Posterior vena cava (tissue), 2 donors: Measurements from ENCODE around the gene STAT3. TPM values are rescaled to one million over a fixed set of nuclear protein-coding genes. Genes with fewer than 3 reads are reported as not detected.
"Not testable (repeated sequence)": the region's sequence is repeated elsewhere in the genome, so short reads cannot be mapped to it uniquely, and the experiment has no call there.

ENCODE experiments used
- DNase-seq: peaks from one replicate; pipeline ENCODE4 v3.0.0-alpha.2; 2020; ENCODE audit warnings: low spot score
- intact Hi-C, 2 donors: fragments of 100-400 bp; cut with DNase I; formaldehyde crosslinking; loops; one replicate each; pipeline versions ENCODE4 v1.14.1 to v1.14.2; 2022 to 2023
- total RNA-seq, 2 donors: library from RNA; stranded (reverse); fragmentation: NEBNext Ultra II Directional; extraction: Animal tissue kit (Norgen Biotek cat#: 25700); gene quantifications; one replicate each; pipeline ENCODE4 v1.2.1, GENCODE V29; 2021
- donor health status: DM: yes; HTN: yes; CAD: no.
- donor health status: DM: yes; HTN: yes; CAD: no.

STAT3 gene
- total RNA-seq, 2 donors from 2014 or later: 230 to 241 TPM

DNA sequence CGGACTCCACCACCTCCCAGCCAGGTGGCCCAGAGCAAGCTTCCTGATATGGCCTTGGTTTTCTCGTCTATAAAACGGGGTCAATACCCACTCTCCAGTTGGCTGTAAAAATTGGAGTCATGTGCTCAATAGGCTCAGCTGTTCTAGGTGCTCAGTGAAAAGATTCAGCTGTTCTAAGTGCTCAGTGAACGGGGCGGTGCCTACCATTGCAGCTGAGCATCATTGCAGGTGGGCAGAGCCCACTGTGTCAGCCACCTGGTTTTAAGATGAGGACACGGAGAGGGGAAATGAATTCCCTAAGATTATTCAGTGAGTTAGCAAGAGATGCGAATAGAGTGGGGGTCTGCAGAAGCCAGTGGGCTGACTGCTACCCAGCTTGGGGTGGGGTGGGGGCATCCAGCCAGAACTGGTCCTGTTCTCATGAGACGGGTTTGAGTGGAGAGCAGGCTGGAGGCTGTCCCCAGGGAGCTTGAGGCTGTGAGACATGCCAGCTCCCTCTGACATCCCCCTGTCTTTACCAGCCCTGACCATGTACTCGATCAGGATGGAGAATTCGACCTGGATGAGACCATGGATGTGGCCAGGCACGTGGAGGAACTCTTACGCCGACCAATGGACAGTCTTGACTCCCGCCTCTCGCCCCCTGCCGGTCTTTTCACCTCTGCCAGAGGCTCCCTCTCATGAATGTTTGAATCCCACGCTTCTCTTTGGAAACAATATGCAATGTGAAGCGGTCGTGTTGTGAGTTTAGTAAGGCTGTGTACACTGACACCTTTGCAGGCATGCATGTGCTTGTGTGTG lies 78.1 kb downstream of the STAT3 start:
- no peak for DNase-seq
- intact Hi-C loops: no loop called here

DNA sequence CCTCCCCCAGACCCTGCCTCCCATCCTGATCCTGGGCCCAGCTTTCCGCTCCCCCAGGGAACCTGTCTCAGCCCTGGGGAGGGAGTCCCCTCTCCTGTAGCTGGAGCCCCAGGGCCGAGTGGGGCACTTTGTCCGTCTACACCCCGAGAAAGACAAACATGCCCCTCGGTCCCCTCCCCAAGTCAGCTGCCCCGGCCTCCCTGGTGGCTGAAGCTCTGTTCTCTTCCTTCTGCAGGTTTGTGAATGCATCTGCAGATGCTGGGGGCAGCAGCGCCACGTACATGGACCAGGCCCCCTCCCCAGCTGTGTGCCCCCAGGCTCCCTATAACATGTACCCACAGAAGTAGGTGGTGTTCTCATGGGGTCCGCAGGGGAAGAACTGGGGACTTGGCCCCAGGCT lies 79.1 kb downstream of the STAT3 start:
- intact Hi-C loops: no loop called here
- DNase-seq: no peak

DNA sequence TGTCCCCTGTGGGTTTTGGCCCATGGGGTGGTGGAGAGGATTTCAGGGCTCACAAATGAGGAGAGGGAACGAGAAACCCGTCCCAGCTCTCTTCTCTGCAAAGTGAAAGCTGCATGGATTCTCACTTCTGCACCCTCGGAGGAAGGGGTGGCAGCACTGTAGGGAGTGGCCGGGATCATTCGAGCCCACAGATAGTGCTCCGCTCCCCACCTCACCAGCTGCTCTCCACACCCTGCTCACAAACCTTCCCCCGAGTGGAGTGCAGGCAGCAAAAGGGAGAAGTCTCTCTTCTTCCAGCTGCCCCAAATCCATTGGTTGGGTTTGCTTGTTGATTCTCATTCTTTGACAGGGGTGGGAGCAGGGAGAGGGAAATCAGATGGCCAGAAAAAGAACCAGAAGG lies 79.8 kb downstream of the STAT3 start:
- intact Hi-C loops: no loop called here
- DNase-seq: no peak

DNA sequence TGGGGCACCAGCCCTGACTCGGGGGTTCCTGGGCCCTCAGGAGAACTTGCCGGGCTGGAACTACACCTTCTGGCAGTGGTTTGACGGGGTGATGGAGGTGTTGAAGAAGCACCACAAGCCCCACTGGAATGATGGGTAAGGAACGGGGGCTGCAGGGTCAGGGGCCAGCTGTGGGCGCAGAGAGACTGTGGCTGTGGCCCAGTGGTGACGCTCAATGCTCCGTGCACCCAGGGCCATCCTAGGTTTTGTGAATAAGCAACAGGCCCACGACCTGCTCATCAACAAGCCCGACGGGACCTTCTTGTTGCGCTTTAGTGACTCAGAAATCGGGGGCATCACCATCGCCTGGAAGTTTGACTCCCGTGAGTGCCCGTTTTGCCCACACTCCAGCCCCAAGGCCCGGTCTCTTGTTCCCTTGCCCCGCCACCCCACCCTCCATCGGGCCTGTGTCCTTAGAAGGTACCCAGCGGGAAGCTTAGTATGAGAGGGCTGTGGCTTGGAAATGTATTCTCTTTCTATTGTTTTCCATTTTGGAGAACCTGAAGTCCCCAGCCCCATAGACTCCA lies 80.8 kb downstream of the STAT3 start:
- DNase-seq: no peak
- intact Hi-C loops: no loop called here

DNA sequence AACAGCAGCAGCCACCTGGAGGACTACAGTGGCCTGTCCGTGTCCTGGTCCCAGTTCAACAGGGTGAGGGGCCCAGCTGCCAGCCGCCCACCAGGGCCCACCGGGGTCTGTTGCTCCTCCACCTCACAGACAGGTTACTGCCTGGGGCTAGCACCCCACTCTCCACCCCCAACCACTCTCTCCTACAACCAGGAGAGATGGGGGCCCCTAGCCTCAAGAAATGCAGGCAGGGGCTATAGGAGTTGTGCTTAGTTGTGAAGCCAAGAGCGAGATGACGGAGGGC lies 81.9 kb downstream of the STAT3 start:
- intact Hi-C loops: no loop called here
- no peak for DNase-seq

DNA sequence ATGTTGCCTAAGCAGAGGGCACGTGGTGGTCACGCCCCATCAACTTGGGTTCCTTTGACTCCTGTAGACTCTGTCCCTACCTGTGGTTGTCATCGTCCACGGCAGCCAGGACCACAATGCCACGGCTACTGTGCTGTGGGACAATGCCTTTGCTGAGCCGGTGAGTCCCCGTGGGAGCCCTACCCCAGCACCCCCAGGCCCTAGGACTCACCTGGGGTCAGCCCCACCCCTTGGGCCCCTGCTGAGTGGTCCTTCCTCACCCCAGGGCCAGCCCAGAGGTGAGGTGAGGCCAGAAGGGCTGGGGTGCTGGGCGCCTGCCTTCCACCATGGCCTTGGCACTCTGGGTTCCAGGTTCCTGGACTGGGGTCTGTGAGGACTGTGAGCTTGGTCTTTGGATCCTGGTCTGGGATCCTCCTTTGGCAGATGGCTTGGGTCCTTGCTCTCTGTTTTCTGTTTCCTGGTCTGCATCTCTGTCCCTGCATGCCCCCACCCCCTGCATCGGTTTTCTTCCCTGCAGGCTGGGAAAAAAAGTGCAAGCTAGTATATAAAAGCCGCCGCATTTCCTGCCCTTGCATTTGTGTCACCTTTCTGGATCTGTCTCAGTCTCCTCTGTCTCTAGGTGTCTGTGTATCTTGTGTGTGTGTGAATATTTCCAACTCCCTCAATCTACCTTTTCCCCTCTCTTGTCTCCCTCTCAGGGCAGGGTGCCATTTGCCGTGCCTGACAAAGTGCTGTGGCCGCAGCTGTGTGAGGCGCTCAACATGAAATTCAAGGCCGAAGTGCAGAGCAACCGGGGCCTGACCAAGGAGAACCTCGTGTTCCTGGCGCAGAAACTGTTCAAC lies 82.5 kb downstream of the STAT3 start:
- intact Hi-C loops: loop anchor here in 1 of 2 donors (1.0 kb wide), 1 partner anchor 12 kb away; no protein-coding TSS in a partner anchor
- no peak for DNase-seq

DNA sequence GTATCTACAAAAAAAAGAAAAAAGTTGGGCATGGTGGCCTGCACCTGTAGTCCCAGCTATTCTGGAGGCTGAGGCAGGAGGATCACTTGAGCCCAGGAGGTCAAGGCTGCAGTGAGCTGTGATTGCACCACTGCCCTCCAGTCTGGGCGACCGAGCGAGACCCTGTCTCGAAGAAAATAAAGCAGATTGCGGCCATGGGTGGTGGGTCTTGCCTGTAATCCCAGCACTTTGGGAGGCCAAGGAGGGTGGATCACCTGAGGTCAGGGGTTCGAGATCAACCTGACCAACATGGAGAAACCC lies 83.3 kb downstream of the STAT3 start:
- intact Hi-C loops: loop anchor here in 1 of 2 donors (1.0 kb wide), 1 partner anchor 12 kb away; no protein-coding TSS in a partner anchor
- not testable (repeated sequence) for DNase-seq

DNA sequence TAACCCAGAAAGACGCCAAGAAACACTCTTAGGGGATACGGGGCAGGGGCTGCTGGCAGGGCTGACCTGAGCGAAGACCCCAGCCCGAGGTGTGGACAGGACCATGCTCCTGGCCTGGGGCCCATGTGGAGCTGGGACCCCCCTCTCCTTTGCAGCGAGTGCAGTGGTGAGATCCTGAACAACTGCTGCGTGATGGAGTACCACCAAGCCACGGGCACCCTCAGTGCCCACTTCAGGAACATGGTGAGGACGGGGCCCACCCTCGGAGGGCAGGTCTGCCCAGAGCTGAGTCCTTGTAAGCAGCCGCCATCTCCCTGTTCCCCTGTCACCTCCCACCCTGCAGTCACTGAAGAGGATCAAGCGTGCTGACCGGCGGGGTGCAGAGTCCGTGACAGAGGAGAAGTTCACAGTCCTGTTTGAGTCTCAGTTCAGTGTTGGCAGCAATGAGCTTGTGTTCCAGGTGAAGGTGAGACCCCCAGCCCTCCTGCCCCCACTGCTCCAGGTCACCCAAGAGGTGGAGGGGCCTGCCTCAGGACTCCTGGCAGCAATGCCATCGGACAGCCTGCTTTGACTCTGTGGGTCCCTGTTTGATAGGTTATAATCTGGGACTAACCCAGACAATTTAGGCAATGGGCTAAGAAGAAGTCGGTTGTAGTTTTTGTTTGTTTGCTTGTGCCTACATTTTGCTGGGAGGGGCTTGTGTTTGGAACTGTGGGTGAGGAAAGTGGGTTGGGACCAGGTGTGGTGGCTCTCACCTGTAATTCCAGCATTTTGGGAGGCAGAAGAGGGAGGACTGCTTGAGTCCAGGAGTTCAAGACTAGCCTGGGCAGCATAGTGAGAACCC lies 83.8 kb downstream of the STAT3 start:
- intact Hi-C loops: loop anchor here in 1 of 2 donors (1.0 kb wide), 1 partner anchor 13 kb away; no protein-coding TSS in a partner anchor
- DNase-seq: no peak

DNA sequence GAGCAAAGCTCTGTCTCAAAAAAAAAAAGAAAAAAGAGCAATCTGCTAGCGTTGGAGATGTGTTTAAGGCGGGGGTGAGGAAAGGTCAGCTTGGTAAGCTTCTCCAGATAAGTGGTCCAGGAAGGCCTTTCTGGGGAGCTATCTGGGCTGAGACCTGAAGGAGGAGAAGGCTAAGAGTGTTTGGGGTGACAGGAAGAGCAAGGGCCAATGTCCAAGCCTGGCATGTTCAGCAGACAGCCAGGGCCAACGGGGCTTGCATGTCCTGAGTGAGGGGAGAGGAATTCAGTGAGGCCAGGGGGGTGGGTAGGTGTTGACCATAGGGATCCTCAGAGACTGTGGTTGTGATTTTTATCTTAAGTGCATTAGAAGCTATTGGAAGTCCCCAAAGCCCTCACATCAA lies 84.5 kb downstream of the STAT3 start:
- no peak for DNase-seq
- intact Hi-C loops: no loop called here

DNA sequence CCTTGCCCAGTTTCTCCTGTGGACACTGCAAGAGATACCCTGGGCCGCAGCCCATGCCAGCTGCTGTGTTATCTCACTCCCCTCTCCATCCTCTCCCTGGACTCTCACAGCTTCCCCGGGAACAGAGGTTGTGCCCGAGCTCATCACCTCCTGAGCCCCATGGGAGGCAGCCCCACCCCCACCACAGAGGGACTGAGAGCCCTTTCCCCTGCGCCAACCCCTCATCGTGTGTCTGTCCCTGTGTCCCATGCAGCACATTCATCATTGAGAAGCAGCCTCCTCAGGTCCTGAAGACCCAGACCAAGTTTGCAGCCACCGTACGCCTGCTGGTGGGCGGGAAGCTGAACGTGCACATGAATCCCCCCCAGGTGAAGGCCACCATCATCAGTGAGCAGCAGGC lies 87.2 kb downstream of the STAT3 start:
- intact Hi-C loops: no loop called here
- no peak for DNase-seq

DNA sequence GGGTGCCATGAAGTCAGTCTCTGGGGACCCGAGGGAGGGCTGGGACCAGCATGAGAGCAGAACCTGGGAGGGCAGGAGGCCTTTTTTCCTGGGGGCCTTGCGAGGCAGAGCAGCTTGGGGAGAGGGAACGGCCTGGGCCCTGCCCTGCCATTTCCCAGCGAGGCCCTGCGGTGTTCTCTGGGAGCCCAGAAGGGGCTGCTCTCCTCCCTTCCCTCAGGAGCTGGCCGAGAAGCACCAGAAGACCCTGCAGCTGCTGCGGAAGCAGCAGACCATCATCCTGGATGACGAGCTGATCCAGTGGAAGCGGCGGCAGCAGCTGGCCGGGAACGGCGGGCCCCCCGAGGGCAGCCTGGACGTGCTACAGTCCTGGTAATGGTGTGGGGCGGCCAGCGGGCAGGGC lies 88.3 kb downstream of the STAT3 start:
- DNase-seq, intact Hi-C loops: not testable (repeated sequence)

DNA sequence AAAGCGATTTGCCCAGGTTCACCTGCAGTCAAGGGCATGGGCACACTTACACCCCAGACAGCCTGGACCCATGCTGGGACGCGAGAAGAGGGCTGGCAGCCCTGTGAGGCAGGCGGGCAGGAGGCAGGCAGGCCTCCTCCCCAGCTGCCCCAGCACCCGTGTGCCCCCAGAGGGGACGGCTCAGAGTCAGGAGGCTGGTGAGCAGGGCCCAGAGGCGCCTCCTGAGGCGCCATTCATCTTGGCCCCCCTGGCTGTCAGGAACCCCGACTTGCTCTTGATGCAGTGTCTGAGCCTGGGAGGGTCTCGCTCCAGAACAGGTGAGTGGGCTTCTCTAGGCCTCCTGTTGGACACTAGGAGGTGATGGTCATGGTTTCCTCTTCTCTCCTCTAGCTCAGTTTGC lies 88.9 kb downstream of the STAT3 start:
- DNase-seq, intact Hi-C loops: not testable (repeated sequence)

DNA sequence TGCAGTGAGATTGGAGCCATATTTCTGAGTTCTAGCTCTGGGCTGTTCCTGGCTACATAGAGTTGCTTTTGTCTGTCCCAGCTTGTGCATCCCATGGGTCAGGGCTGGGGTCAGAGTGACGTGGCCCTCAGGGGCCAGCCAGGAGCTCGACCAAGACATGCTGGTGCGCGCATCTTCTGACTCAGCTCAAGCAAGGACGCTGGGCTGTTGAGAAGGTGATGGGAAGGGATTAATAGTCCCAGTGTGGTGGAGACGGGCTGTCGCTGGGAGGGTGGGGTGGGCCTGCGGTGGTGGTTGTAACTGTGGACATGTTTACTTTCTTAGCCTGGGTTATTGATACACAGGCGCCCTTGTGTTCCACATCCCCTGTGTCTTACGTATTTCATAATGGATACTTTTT lies 90.5 kb downstream of the STAT3 start:
- intact Hi-C loops, DNase-seq: not testable (repeated sequence)

DNA sequence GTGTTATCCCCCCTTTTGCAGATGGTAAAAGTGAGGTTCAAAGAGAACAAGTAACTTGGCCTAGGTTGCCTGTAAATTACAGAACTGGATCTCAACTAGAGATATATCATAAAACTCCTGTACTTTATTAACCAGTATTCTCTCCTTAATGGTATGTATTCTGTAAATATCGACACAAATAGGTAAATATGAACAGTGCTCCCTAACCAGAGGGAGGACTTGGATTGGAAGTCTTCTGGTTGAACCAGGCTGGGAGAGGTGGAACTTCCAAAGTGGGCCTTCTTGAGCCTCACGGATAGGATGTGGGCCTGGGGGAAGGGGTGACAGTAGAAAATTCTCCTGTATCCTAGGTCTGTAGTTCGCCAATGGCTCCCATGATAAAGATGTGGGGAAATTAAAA lies 92.2 kb downstream of the STAT3 start:
- intact Hi-C loops: no loop called here
- peak; percentile 0 for DNase-seq

DNA sequence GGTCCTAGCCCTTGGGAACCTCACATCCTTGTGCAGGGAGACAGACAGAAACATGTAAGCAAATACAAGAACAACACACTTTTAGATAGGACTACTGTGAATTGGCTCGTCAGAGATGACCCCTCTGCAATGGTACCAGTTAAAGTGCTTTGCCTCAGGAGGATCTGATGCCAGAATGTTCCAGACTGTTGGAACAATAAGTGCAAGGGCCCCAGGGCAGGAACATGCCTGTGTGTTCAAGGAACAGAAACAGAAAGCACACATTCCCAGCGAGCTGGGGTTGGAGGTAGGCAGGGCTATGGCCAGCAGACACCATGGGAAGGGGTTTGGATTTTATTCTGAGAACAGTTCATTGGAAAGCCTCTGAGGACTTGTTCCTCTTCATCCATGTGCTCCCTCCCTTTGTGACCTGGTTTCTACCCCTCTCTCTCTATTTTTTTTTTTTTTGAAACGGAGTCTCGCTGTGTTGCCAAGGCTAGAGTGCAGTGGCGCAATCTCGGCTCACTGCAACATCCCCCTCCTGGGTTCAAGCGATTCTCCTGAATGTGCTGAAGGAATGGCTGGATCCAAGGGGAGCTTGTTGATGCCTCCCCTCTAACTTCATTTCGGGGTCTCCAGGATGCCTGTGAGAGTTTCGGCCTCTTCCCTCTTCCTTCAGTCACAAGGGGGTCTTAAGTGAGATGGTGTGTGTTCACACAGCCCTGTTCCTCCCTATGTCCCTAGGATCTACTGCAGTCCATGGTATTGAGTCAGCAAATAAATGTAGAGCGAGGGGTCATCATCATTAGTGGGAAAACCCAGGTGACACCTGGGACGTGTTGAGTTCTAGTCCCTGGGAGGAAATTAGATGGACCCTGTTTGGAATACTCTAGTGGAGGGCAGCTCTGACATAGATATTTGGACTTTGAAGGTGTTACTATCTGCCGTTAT lies 93.5 kb downstream of the STAT3 start:
- peak; percentile 28 for DNase-seq

DNA sequence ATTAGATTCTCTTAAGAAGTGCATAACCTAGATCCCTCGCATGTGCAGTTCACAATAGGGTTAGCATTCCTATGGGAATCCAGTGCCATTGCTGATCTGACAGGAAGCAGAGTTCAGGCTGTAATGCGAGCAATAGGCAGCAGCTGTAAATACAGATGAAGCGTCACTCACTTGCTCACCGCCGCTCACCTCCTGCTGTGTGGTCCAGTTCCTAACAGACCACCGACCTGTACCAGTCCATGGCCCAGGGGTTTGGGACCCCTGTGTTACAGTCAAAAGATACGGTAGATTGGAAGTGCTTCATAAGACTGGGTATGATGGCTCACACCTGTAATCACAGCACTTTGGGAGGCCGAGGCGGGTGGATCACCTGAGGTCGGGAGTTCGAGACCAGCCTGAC lies 97.1 kb downstream of the STAT3 start:
- intact Hi-C loops: no loop called here
- DNase-seq: peak; percentile 23

More for the DNA sequence above, 93.5 kb downstream of the STAT3 start:
- intact Hi-C loops: no loop called here

DNA sequence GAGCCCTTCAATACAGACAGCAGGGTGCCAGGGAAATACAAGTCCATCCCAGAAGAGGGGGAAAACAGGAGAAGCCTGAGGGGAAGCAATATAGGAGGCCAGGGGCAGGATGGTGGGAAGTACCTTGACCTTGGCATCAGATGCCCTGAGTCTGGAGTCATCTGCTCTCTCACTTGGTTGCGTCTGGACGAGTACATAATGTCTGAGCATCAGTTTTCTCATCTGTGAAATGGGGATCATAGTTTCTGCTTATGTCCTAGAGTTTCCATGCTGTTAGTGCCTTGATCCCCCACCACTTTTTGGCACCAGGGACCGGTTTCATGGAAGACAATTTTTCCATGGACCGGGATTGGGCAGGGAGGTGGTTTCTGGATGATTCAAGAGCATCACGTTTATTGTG lies 97.7 kb downstream of the STAT3 start:
- intact Hi-C loops: no loop called here
- peak; percentile 17 for DNase-seq

DNA sequence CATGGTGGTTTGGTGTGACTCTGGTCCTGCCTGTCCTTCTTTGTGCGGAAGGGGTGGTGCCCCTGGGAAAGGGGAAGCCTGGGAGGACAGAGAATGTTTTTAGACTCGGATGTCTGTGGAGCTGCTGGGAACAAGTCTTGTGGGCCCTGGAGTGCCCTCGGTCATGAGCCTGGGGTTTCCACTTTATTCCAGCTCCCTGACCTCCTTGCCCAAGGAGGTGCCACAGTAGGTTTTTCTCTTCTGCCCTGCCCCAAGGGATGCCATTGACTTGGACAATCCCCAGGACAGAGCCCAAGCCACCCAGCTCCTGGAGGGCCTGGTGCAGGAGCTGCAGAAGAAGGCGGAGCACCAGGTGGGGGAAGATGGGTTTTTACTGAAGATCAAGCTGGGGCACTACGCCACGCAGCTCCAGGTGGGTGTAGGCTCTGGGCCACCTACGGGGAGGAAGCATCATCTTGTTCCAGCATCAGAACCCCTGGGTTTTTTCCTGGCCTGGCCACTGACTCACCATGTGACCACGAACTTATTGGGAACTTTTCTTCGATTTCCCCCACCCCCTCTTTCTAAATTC lies 98.5 kb downstream of the STAT3 start:
- intact Hi-C loops: no loop called here
- DNase-seq: peak; percentile 71
